Fibroblast of mammary gland (primary cell): ENCODE data around the gene SERTAD3.

Experiments used
- DNase-seq: peaks from one replicate; pipeline ENCODE4 v3.0.0-alpha.2; 2010; ENCODE audit warnings: low read depth
- H3K4me3 ChIP-seq: 2 replicates; pipeline ENCODE4 v1.5.1; 2011; ENCODE audit warnings: low read depth, mild to moderate bottlenecking, low read length, moderate library complexity; ENCODE audit not compliant: control insufficient read depth
- CTCF ChIP-seq: conservative IDR thresholded peaks from 2 replicates; pipeline ENCODE4 v1.5.1; 2011; ENCODE audit warnings: low read depth, low read length, inconsistent platforms; ENCODE audit not compliant: control insufficient read depth, insufficient read depth

SERTAD3 gene

DNA sequence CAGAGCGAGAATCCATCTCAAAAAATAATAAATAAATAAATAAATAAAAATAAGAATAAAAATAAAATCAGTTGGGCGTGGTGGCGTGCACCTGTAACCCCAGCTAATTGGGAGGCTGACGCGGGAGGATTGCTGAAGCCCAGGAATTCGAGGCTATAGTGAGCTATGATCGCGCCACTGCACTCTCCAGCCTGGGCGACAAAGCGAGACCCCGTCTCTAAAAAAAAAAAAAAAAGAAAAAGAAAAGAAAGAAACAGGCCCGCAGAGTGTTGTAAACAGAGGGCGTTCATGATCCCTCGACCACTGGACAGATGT, 23.7 kb downstream of the SERTAD3 start:
- H3K4me3 ChIP-seq, result peak overlapping the region; percentile 68
- DNase-seq, result no peak
- TF ChIP-seq CTCF, result no peak

GRCh38 chr19:40419780-40420179, 24.4 kb downstream of the SERTAD3 start:
- DNase-seq, result no peak
- TF ChIP-seq CTCF, result no peak
- no peak overlapping the region for H3K4me3 ChIP-seq

DNA sequence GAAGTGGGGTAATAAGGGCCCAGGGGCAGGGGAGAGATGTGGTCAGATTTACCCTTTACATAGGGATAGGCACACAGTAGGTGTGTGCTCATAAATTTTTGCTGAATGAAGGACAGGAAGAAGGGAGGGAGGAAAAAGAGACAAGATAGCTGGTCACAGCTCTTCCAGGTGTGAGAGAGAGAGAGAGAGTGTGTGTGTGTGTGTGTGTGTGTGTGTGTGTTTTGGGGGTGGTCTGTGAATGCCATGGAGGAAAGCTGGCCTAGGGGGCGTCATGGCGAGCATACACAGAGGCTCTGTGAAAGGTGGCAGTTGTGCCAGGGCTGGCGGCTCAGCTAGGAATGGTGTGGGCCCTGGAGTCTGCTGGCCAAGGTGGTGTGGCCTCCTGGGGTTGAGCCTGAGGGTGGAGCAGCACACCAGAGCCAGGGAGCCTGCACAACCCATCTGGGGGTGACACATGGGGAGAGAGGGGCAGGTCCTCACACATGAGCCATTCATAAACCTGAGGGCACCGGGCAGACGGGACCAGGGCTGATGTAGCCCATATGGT, 25.0 kb downstream of the SERTAD3 start:
- DNase-seq, result no peak
- no peak overlapping the region for H3K4me3 ChIP-seq
- no peak for TF ChIP-seq CTCF

DNA sequence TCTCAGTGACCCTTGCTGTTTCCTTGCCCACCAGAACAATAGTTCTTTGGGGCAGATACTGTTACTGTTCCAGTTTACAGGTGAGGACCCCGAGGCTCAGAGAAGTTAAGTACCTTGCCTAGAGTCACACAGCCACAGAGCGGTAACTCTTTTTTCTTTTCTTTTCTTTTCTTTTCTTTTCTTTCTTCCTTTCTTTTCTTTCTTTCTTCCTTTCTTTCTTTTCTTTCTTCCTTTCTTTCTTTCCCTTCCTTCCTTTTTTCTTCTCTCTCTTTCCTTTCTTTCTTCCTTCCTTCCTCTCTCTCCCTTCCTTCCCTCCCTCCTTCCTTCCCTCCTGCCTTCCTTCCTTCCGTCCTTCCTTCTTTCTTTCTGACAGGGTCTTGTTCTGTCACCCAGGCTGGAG, 26.1 kb downstream of the SERTAD3 start:
- no peak for DNase-seq
- H3K4me3 ChIP-seq, result no peak overlapping the region
- TF ChIP-seq CTCF, result no peak

- no peak overlapping the region for H3K4me3 ChIP-seq
- TF ChIP-seq CTCF, result no peak
- no peak for DNase-seq
These were observed 26.5 kb downstream of the SERTAD3 start for GRCh38 chr19:40417643-40417981.

GRCh38 chr19:40416918-40417642, 27.1 kb downstream of the SERTAD3 start:
- no peak overlapping the region for H3K4me3 ChIP-seq
- no peak for DNase-seq
- TF ChIP-seq CTCF, result no peak

DNA sequence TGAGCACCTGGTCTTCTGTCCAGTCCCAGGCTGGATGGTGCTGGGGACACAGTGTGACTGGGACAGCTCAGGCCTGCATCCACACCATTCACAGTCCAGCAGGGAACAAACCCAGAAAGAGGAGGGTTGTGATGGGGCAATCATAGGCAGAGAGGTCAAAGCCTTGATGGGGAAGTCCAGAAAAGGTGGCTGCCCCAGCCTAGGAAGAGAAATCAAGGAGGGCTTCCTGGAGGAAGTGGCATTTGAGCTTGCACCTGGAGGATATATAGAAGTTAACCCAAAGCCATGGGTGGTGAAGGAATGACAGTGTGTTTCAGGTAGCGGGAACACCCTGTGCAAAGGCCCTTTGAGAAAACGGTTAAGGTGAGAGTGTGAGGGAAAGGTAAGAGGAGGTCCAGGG, 28.4 kb downstream of the SERTAD3 start:
- TF ChIP-seq CTCF, result no peak
- DNase-seq, result no peak

More for the DNA sequence above, 28.4 kb downstream of the SERTAD3 start:
- no peak overlapping the region for H3K4me3 ChIP-seq
